Neural progenitor cell (in vitro differentiated cells): ENCODE measurements around the gene SHLD2. TPM values are rescaled to one million over a fixed set of nuclear protein-coding genes. Genes with fewer than 3 reads are reported as not detected.

ENCODE experiments used
- DNase-seq: peaks from one replicate; pipeline ENCODE4 v3.0.0-alpha.2; 2016; ENCODE audit warnings: low spot score
- H2AFZ ChIP-seq: fragments of 200-600 bp; sonication (generic); replicated peaks from 2 replicates; pipeline ENCODE4 v1.6.1; 2016; ENCODE audit warnings: antibody characterized with exemption
- H3F3A ChIP-seq: fragments of 200-600 bp; sonication (generic); 2 replicates; pipeline ENCODE4 v1.6.1; 2016; ENCODE audit warnings: antibody characterized with exemption, low read depth
- H3K27ac ChIP-seq: fragments of 200-600 bp; sonication (generic); 2 replicates; pipeline ENCODE4 v1.5.1; 2016; ENCODE audit warnings: mild to moderate bottlenecking
- H3K27me3 ChIP-seq: fragments of 200-600 bp; sonication (generic); 2 replicates; pipeline ENCODE4 v1.6.1; 2016; ENCODE audit warnings: mild to moderate bottlenecking, moderate library complexity
- H3K36me3 ChIP-seq: fragments of 200-600 bp; sonication (generic); 2 replicates; pipeline ENCODE4 v1.5.1; 2016
- H3K4me1 ChIP-seq: fragments of 200-600 bp; sonication (generic); 2 replicates; pipeline ENCODE4 v1.6.1; 2016; ENCODE audit warnings: mixed run types
- H3K4me2 ChIP-seq: fragments of 200-600 bp; sonication (generic); 2 replicates; pipeline ENCODE4 v1.6.1; 2016
- H3K4me3 ChIP-seq: fragments of 200-600 bp; sonication (generic); 2 replicates; pipeline ENCODE4 v1.5.1; 2016
- H3K79me2 ChIP-seq: fragments of 200-600 bp; sonication (generic); 2 replicates; pipeline ENCODE4 v1.6.1; 2016; ENCODE audit warnings: low read depth
- H3K9ac ChIP-seq: fragments of 200-600 bp; sonication (generic); 2 replicates; pipeline ENCODE4 v1.6.1; 2016
- H3K9me3 ChIP-seq: fragments of 200-600 bp; sonication (generic); 2 replicates; pipeline ENCODE4 v1.5.1; 2016; ENCODE audit warnings: low read depth
- H4K20me1 ChIP-seq: fragments of 200-600 bp; sonication (generic); 2 replicates; pipeline ENCODE4 v1.6.1; 2016; ENCODE audit warnings: low read depth
- H3K27ac Mint-ChIP-seq: 3 replicates; pipeline ENCODE4 v1.8.0; 2021; ENCODE audit warnings: mixed read lengths
- H3K27me3 Mint-ChIP-seq: 2 replicates; pipeline ENCODE4 v1.8.0; 2022; ENCODE audit warnings: low read depth, mild to moderate bottlenecking, inconsistent platforms, moderate library complexity, mixed read lengths; ENCODE audit not compliant: insufficient read depth
- H3K36me3 Mint-ChIP-seq: 3 replicates; pipeline ENCODE4 v1.8.0; 2021; ENCODE audit warnings: mixed read lengths
- H3K4me1 Mint-ChIP-seq: 3 replicates; pipeline ENCODE4 v1.8.0; 2021; ENCODE audit warnings: mixed read lengths
- H3K4me3 Mint-ChIP-seq: 3 replicates; pipeline ENCODE4 v1.8.0; 2021; ENCODE audit warnings: mild to moderate bottlenecking, moderate library complexity, mixed read lengths
- H3K9me3 Mint-ChIP-seq: 3 replicates; pipeline ENCODE4 v1.8.0; 2020; ENCODE audit warnings: mixed read lengths
- CTCF ChIP-seq: fragments of 200-600 bp; sonication (generic); IDR thresholded peaks from 2 replicates; pipeline ENCODE4 v1.5.1; 2017; ENCODE audit warnings: antibody characterized with exemption, mild to moderate bottlenecking
- EZH2 ChIP-seq: fragments of 200-600 bp; sonication (generic); IDR thresholded peaks from 2 replicates; pipeline ENCODE4 v1.6.1; 2017; ENCODE audit warnings: antibody characterized with exemption, mild to moderate bottlenecking, moderate library complexity
- EZH2phosphoT487 ChIP-seq: fragments of 200-600 bp; sonication (generic); IDR thresholded peaks from 2 replicates; pipeline ENCODE4 v1.6.1; 2017; ENCODE audit warnings: antibody characterized with exemption
- total RNA-seq: library from RNA; depleted of rRNA; stranded (reverse); fragments of >200 nt; gene quantifications from 2 replicates; pipeline ENCODE4 v1.2.3, GENCODE V29; 2015; ENCODE audit warnings: low replicate concordance

Gene SHLD2
- total RNA-seq, 1 donor from 2014 or later = 40.8 TPM

- H3K79me2 ChIP-seq = no peaks in the 10 kb centered on the region
- H2AFZ ChIP-seq = no peak overlapping the region
- H3K27ac Mint-ChIP-seq = no peak overlapping the region
- peaks cover under 1% of the 10 kb centered on the region for H3K27me3 Mint-ChIP-seq
- no peaks in the 10 kb centered on the region for H3F3A ChIP-seq
- TF ChIP-seq CTCF (no peak), EZH2phosphoT487 (no peak), EZH2 (no peak)
- H3K9ac ChIP-seq = no peak overlapping the region
- H3K36me3 ChIP-seq = peaks cover 12% of the 10 kb centered on the region
- no peaks in the 10 kb centered on the region for H3K27me3 ChIP-seq
- no peaks in the 10 kb centered on the region for H3K9me3 Mint-ChIP-seq
- DNase-seq = no peak
- no peaks in the 10 kb centered on the region for H3K4me1 ChIP-seq
- no peak overlapping the region for H3K27ac ChIP-seq
- H3K9me3 ChIP-seq = no peaks in the 10 kb centered on the region
- H3K4me3 ChIP-seq = no peak overlapping the region
- H3K4me3 Mint-ChIP-seq = no peak overlapping the region
- no peaks in the 10 kb centered on the region for H4K20me1 ChIP-seq
- H3K36me3 Mint-ChIP-seq = peaks cover 42% of the 10 kb centered on the region
- peaks cover 2% of the 10 kb centered on the region for H3K4me1 Mint-ChIP-seq
- no peak overlapping the region for H3K4me2 ChIP-seq
These were observed 28.8 kb upstream of the SHLD2 start for GRCh38 chr10:87066178-87066577.

GRCh38 chr10:87066865-87067264 lies 28.1 kb upstream of the SHLD2 start:
- Histone ChIP-seq H3K27me3 (no peaks in the 10 kb centered on the region), H3K79me2 (no peaks in the 10 kb centered on the region), H3K36me3 (peaks cover 12% of the 10 kb centered on the region), H3K27ac (no peak overlapping the region), H3K9ac (no peak overlapping the region), H2AFZ (no peak overlapping the region), H3K9me3 (no peaks in the 10 kb centered on the region), H3F3A (no peaks in the 10 kb centered on the region), H3K4me1 (no peaks in the 10 kb centered on the region), H3K4me2 (no peak overlapping the region), H3K4me3 (no peak overlapping the region), H4K20me1 (no peaks in the 10 kb centered on the region)
- Mint-ChIP-seq H3K4me3 (no peak overlapping the region), H3K9me3 (no peaks in the 10 kb centered on the region), H3K27ac (no peak overlapping the region), H3K36me3 (peaks cover 48% of the 10 kb centered on the region), H3K27me3 (peaks cover 2% of the 10 kb centered on the region), H3K4me1 (peaks cover 2% of the 10 kb centered on the region)
- no peak for TF ChIP-seq EZH2
- TF ChIP-seq EZH2phosphoT487 = no peak
- TF ChIP-seq CTCF = no peak
- DNase-seq = no peak

- Histone ChIP-seq H3F3A (no peaks in the 10 kb centered on the region), H3K27me3 (no peaks in the 10 kb centered on the region), H3K4me1 (no peaks in the 10 kb centered on the region), H3K79me2 (no peaks in the 10 kb centered on the region), H3K4me3 (no peak overlapping the region), H3K9me3 (no peaks in the 10 kb centered on the region), H3K9ac (no peak overlapping the region), H3K4me2 (no peak overlapping the region), H3K27ac (no peak overlapping the region), H2AFZ (no peak overlapping the region), H4K20me1 (no peaks in the 10 kb centered on the region), H3K36me3 (peaks cover 5% of the 10 kb centered on the region)
- Mint-ChIP-seq H3K27me3 (peaks cover 2% of the 10 kb centered on the region), H3K27ac (no peak overlapping the region), H3K4me3 (no peak overlapping the region), H3K9me3 (no peaks in the 10 kb centered on the region), H3K36me3 (peaks cover 51% of the 10 kb centered on the region), H3K4me1 (peaks cover 2% of the 10 kb centered on the region)
- TF ChIP-seq EZH2phosphoT487 (no peak), CTCF (no peak), EZH2 (no peak)
- no peak for DNase-seq
These were observed 26.7 kb upstream of the SHLD2 start for GRCh38 chr10:87068281-87068680.
